ENCODE measurements around the gene CTNNA3.

Gene CTNNA3

GRCh38 chr10:65891073-65891981, 1804.7 kb downstream of the CTNNA3 start:
- no peak overlapping the region for H3K27ac ChIP-seq (ENCODE audit: low read length)
- H3K4me1 ChIP-seq (ENCODE audit: control insufficient read depth in 1 of 2, insufficient read depth in 2 of 2, low read length in 2 of 2): no peaks in the 10 kb centered on the region
- H3K36me3 ChIP-seq (ENCODE audit: control insufficient read depth in 1 of 2, insufficient read depth in 2 of 2, low read length in 2 of 2): no peaks in the 10 kb centered on the region
- no peaks in the 10 kb centered on the region for H3K27me3 ChIP-seq (ENCODE audit: low read depth, low read length)
- no peak overlapping the region for H3K4me3 ChIP-seq (ENCODE audit: low read depth in 1 of 2, low read length in 2 of 2)
- H3K9me3 ChIP-seq (ENCODE audit: control insufficient read depth in 1 of 2, low read length in 2 of 2): peaks cover 0 to 6% of the 10 kb centered on the region in 2 donors

GRCh38 chr10:65864529-65864928, 1831.5 kb downstream of the CTNNA3 start:
- no peaks in the 10 kb centered on the region for H3K9me3 ChIP-seq (ENCODE audit: control insufficient read depth in 1 of 2, low read length in 2 of 2)

GRCh38 chr10:65864036-65864435, 1832.0 kb downstream of the CTNNA3 start:
- H3K27ac ChIP-seq (ENCODE audit: low read length): no peak overlapping the region
- no peaks in the 10 kb centered on the region for H3K9me3 ChIP-seq (ENCODE audit: control insufficient read depth in 1 of 2, low read length in 2 of 2)
- H3K36me3 ChIP-seq (ENCODE audit: control insufficient read depth in 1 of 2, insufficient read depth in 2 of 2, low read length in 2 of 2): no peaks in the 10 kb centered on the region

More at GRCh38 chr10:65864529-65864928, 1831.5 kb downstream of the CTNNA3 start:
- Histone ChIP-seq H3K4me1 (ENCODE audit: control insufficient read depth in 1 of 2, insufficient read depth in 2 of 2, low read length in 2 of 2) (no peaks in the 10 kb centered on the region), H3K4me3 (ENCODE audit: low read depth in 1 of 2, low read length in 2 of 2) (no peak overlapping the region), H3K27ac (ENCODE audit: low read length) (no peak overlapping the region), H3K36me3 (ENCODE audit: control insufficient read depth in 1 of 2, insufficient read depth in 2 of 2, low read length in 2 of 2) (no peaks in the 10 kb centered on the region), H3K27me3 (ENCODE audit: low read depth, low read length) (no peaks in the 10 kb centered on the region)

More at GRCh38 chr10:65864036-65864435, 1832.0 kb downstream of the CTNNA3 start:
- Histone ChIP-seq H3K4me3 (ENCODE audit: low read depth in 1 of 2, low read length in 2 of 2) (no peak overlapping the region), H3K27me3 (ENCODE audit: low read depth, low read length) (no peaks in the 10 kb centered on the region), H3K4me1 (ENCODE audit: control insufficient read depth in 1 of 2, insufficient read depth in 2 of 2, low read length in 2 of 2) (no peaks in the 10 kb centered on the region)

Measured in muscle layer of duodenum (tissue), 2 donors.